ENCODE results near the gene GTF3C1. TPM values are rescaled to one million over a fixed set of nuclear protein-coding genes. Genes with fewer than 3 reads are reported as not detected.

GTF3C1 gene
- total and polyA plus RNA-seq, 12 donors: 51.0 to 225 (median 84.3) TPM

DNA sequence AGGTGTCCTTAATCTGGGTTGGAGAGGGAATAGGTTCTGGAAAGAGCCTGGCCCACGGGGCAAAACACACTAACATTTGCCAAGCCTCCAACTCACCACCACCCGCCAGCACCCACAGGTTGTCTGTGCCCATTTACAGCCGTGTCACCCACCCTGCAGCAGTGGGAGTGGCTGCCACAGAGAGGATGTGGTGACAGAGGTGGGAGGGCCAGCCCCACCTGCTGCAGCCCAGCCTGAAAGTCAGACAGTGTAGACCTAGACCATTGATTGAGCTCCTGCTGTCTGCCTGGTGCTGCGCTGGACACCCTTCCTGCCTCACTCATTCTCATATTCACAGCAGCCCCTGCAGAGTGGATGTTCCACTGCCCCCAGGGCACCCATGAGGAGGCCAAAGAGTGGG lies 103.0 kb downstream of the GTF3C1 start:
- TF ChIP-seq POLR2A (IDR thresholded peaks at IDR 0.05): no peak
- no peak for TF ChIP-seq CTCF (IDR thresholded peaks at IDR 0.05)
- H3K36me3 ChIP-seq (replicated peaks in 1 of 2): no peaks in the 10 kb centered on the region
- H3K27ac ChIP-seq: no peak overlapping the region
- intact Hi-C loops (cut with DNase I): no loop called here
- no peak overlapping the region for H3K4me3 ChIP-seq
- peaks cover 8% of the 10 kb centered on the region for H3K27me3 ChIP-seq
- no peak for DNase-seq
- WGBS, 4 donors: 85 to 89% (median 88%) methylated on average over 1 to 4 of the region's 4 CpGs
- H3K9me3 ChIP-seq (replicated peaks in 1 of 3): no peaks in the 10 kb centered on the region
- H3K4me1 ChIP-seq (replicated peaks in 1 of 2): no peaks in the 10 kb centered on the region

GRCh38 chr16:27445502-27446175 lies 104.1 kb downstream of the GTF3C1 start:
- intact Hi-C loops (cut with DNase I): no loop called here
- Histone ChIP-seq H3K27ac (no peak overlapping the region), H3K4me3 (no peak overlapping the region), H3K9me3 (replicated peaks in 1 of 3) (no peaks in the 10 kb centered on the region), H3K4me1 (replicated peaks in 1 of 2) (no peaks in the 10 kb centered on the region), H3K27me3 (peaks cover 8% of the 10 kb centered on the region), H3K36me3 (replicated peaks in 1 of 2) (no peaks in the 10 kb centered on the region)
- TF ChIP-seq POLR2A (IDR thresholded peaks at IDR 0.05): no peak
- TF ChIP-seq CTCF (IDR thresholded peaks at IDR 0.05): no peak
- DNase-seq: peak in 1 of 7 donors; percentile 1
- WGBS, 4 donors: 82 to 95% (median 89%) methylated on average over 6 to 12 of the region's 12 CpGs

DNA sequence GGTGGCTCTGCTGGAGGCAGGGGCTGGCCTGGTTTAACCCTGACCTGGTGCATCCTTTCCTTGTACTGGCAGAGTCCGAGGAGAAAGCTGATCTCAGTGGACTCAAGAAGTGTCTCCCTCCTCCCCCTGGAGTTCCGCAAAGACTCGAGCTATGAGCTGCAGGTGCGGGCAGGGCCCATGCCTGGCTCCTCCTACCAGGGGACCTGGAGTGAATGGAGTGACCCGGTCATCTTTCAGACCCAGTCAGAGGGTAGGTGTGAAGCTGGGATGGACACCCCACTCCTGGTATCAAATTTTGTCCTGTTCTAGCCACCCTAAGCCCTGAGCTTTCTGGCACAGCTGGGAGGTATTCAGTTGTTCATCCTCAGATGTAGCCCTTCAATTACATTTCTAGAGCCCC lies 105.2 kb downstream of the GTF3C1 start:
- H3K27ac ChIP-seq: no peak overlapping the region
- TF ChIP-seq POLR2A (IDR thresholded peaks at IDR 0.05) (no peak), CTCF (IDR thresholded peaks at IDR 0.05) (no peak)
- H3K4me3 ChIP-seq: no peak overlapping the region
- peak in 1 of 7 donors; percentile 14 for DNase-seq
- H3K27me3 ChIP-seq: peaks cover 8% of the 10 kb centered on the region
- H3K4me1 ChIP-seq (replicated peaks in 1 of 2): no peaks in the 10 kb centered on the region
- H3K9me3 ChIP-seq (replicated peaks in 1 of 3): no peaks in the 10 kb centered on the region
- intact Hi-C loops (cut with DNase I): no loop called here
- H3K36me3 ChIP-seq (replicated peaks in 1 of 2): no peaks in the 10 kb centered on the region
- 91 to 97% (median 95%) methylated on average over 4 to 5 of the region's 5 CpGs for WGBS, 4 donors

GRCh38 chr16:27444015-27444414 lies 105.7 kb downstream of the GTF3C1 start:
- 69 to 78% (median 76%) methylated on average over 2 of the region's 2 CpGs for WGBS, 4 donors

More at GRCh38 chr16:27444015-27444414, 105.7 kb downstream of the GTF3C1 start:
- Histone ChIP-seq H3K27ac (no peak overlapping the region), H3K9me3 (replicated peaks in 1 of 3) (no peaks in the 10 kb centered on the region), H3K4me3 (no peak overlapping the region), H3K4me1 (replicated peaks in 1 of 2) (no peaks in the 10 kb centered on the region), H3K27me3 (peaks cover 8% of the 10 kb centered on the region), H3K36me3 (replicated peaks in 1 of 2) (no peaks in the 10 kb centered on the region)
- no peak for TF ChIP-seq CTCF (IDR thresholded peaks at IDR 0.05)
- no peak for TF ChIP-seq POLR2A (IDR thresholded peaks at IDR 0.05)
- DNase-seq: no peak
- intact Hi-C loops (cut with DNase I): no loop called here

Measured in adrenal gland (tissue), 12 donors.